Glutamatergic neuron (in vitro differentiated cells): Measurements from ENCODE around the gene TESK2. TPM values are rescaled to one million over a fixed set of nuclear protein-coding genes. Genes with fewer than 3 reads are reported as not detected.

Experiments
- DNase-seq: peaks from one replicate; pipeline ENCODE4 v3.0.0; 2022
- H3K27ac Mint-ChIP-seq: one replicate; pipeline ENCODE4 v1.8.0; 2020; ENCODE audit warnings: mild to moderate bottlenecking, mixed read lengths, inconsistent platforms; ENCODE audit not compliant: unreplicated experiment
- H3K27me3 Mint-ChIP-seq: one replicate; pipeline ENCODE4 v1.8.0; 2020; ENCODE audit warnings: mild to moderate bottlenecking, moderate library complexity, mixed read lengths, inconsistent platforms; ENCODE audit not compliant: unreplicated experiment
- H3K36me3 Mint-ChIP-seq: one replicate; pipeline ENCODE4 v1.8.0; 2020; ENCODE audit warnings: mild to moderate bottlenecking, mixed read lengths, inconsistent platforms; ENCODE audit not compliant: unreplicated experiment
- H3K4me1 Mint-ChIP-seq: one replicate; pipeline ENCODE4 v1.8.0; 2020; ENCODE audit warnings: mild to moderate bottlenecking, low read depth, mixed read lengths, inconsistent platforms; ENCODE audit not compliant: unreplicated experiment
- H3K4me3 Mint-ChIP-seq: one replicate; pipeline ENCODE4 v1.8.0; 2020; ENCODE audit warnings: mild to moderate bottlenecking, mixed read lengths, inconsistent platforms; ENCODE audit not compliant: unreplicated experiment
- H3K9me3 Mint-ChIP-seq: one replicate; pipeline ENCODE4 v1.8.0; 2020; ENCODE audit warnings: mild to moderate bottlenecking, moderate library complexity, mixed read lengths, inconsistent platforms; ENCODE audit not compliant: unreplicated experiment
- CTCF ChIP-seq: fragments of 200-600 bp; sonication (generic); IDR thresholded peaks from one replicate; pipeline ENCODE4 v1.5.0; 2021; ENCODE audit not compliant: partially characterized antibody, unreplicated experiment
- total RNA-seq: library from RNA; stranded (reverse); fragmentation: NEBNext Ultra II Directional; extraction: Animal tissue kit (Norgen Biotek cat#: 25700); gene quantifications from one replicate; pipeline ENCODE4 v1.2.1, GENCODE V29; 2021; ENCODE audit not compliant: unreplicated experiment

The TESK2 gene
- total RNA-seq, 1 donor from 2014 or later, result 3.3 TPM

GRCh38 chr1:45334308-45335245 is 156.4 kb downstream of the TESK2 start:
- H3K27me3 Mint-ChIP-seq, result peaks cover 2% of the 10 kb centered on the region
- no peak overlapping the region for H3K4me3 Mint-ChIP-seq
- peaks cover 3% of the 10 kb centered on the region for H3K9me3 Mint-ChIP-seq
- DNase-seq, result no peak
- no peaks in the 10 kb centered on the region for H3K36me3 Mint-ChIP-seq
- peaks cover 4% of the 10 kb centered on the region for H3K4me1 Mint-ChIP-seq
- no peak for TF ChIP-seq CTCF
- peak overlapping the region; percentile 24 for H3K27ac Mint-ChIP-seq

- Mint-ChIP-seq H3K4me3 (no peak overlapping the region), H3K4me1 (peaks cover 11% of the 10 kb centered on the region), H3K27ac (no peak overlapping the region), H3K27me3 (peaks cover 2% of the 10 kb centered on the region), H3K9me3 (no peaks in the 10 kb centered on the region), H3K36me3 (no peaks in the 10 kb centered on the region)
- DNase-seq, result no peak
- no peak for TF ChIP-seq CTCF
Observed at GRCh38 chr1:45332346-45332720, 158.6 kb downstream of the TESK2 start.

- Mint-ChIP-seq H3K27me3 (peaks cover 2% of the 10 kb centered on the region), H3K4me3 (no peak overlapping the region), H3K4me1 (peaks cover 11% of the 10 kb centered on the region), H3K27ac (no peak overlapping the region), H3K36me3 (no peaks in the 10 kb centered on the region), H3K9me3 (no peaks in the 10 kb centered on the region)
- no peak for DNase-seq
- no peak for TF ChIP-seq CTCF
Observed at GRCh38 chr1:45331436-45332345, 159.3 kb downstream of the TESK2 start.

- no peak for DNase-seq
- H3K4me1 Mint-ChIP-seq, result peaks cover 9% of the 10 kb centered on the region
- TF ChIP-seq CTCF, result no peak
- H3K36me3 Mint-ChIP-seq, result no peaks in the 10 kb centered on the region
- peaks cover 5% of the 10 kb centered on the region for H3K27me3 Mint-ChIP-seq
- no peak overlapping the region for H3K4me3 Mint-ChIP-seq
- peaks cover 7% of the 10 kb centered on the region for H3K9me3 Mint-ChIP-seq
- H3K27ac Mint-ChIP-seq, result no peak overlapping the region
Observed at GRCh38 chr1:45329445-45329844, 161.5 kb downstream of the TESK2 start.
